Body of pancreas (tissue), 4 donors: ENCODE data around the gene ZFP57.

Experiments
- POLR2A ChIP-seq, 3 donors: fragments of 450-650 bp; IDR thresholded peaks; one replicate each; pipeline ENCODE4 v1.6.1; 2016; ENCODE audit warnings: antibody characterized with exemption in 3 of 3, mild to moderate bottlenecking in 2 of 3
- TF ChIP-seq, protein P1 (sequence below), 7 experiments: fragments of 450-650 bp in 4 of 7; fragments of 200-600 bp in 3 of 7; sonication (generic) in 3 of 7; IDR thresholded peaks; one replicate each; pipeline ENCODE4 v1.5.1; 2016 to 2019; ENCODE audit warnings: antibody characterized with exemption in 7 of 7

DNA sequence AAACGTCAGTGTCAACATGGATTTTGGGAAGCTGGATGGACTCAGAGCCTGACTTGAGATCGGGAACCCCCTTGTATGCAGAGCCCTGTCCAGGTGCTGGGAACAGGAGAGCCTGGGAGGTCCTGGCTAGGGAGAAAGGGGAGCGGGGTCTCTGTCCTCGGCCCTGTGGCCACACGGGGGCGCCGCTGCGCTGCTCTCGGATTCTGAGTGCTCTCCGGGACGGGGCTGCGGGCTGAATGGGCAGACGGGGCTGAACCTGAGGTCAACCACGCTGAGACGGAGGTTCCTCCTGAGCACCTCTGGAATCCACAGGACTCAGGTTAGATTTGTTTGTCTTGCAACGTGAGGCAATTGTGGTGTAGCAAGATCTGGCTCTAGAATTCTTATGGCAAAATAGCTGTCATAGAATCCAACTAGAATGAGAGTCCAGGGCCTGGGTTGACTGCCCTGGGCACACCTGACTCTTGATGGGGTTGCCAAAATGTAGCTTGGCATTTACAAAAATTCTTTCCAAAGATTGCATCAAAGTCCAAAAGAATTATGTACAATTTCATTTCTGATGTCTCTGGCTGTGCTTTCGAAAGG lies 21.7 kb upstream of the ZFP57 start:
- TF ChIP-seq, protein P1, sequence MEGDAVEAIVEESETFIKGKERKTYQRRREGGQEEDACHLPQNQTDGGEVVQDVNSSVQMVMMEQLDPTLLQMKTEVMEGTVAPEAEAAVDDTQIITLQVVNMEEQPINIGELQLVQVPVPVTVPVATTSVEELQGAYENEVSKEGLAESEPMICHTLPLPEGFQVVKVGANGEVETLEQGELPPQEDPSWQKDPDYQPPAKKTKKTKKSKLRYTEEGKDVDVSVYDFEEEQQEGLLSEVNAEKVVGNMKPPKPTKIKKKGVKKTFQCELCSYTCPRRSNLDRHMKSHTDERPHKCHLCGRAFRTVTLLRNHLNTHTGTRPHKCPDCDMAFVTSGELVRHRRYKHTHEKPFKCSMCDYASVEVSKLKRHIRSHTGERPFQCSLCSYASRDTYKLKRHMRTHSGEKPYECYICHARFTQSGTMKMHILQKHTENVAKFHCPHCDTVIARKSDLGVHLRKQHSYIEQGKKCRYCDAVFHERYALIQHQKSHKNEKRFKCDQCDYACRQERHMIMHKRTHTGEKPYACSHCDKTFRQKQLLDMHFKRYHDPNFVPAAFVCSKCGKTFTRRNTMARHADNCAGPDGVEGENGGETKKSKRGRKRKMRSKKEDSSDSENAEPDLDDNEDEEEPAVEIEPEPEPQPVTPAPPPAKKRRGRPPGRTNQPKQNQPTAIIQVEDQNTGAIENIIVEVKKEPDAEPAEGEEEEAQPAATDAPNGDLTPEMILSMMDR (IDR thresholded peaks at IDR 0.05): peak in 4 of 7 experiments; percentile 10 to 54 (median 31)
- TF ChIP-seq POLR2A (IDR thresholded peaks at IDR 0.05): no peak
